HG03439 (cell line): ENCODE results near the gene PTTG1IP.
"Not testable (repeated sequence)": the region's sequence is repeated elsewhere in the genome, so short reads cannot be mapped to it uniquely, and the experiment has no call there.

Experiments
- ATAC-seq: cut with Tn5 transposase; IDR thresholded peaks from one replicate; pipeline ENCODE4 v1.9.1; 2021; ENCODE audit warnings: mild to moderate bottlenecking, moderate library complexity; ENCODE audit not compliant: unreplicated experiment

Gene PTTG1IP, protein sequence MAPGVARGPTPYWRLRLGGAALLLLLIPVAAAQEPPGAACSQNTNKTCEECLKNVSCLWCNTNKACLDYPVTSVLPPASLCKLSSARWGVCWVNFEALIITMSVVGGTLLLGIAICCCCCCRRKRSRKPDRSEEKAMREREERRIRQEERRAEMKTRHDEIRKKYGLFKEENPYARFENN

DNA sequence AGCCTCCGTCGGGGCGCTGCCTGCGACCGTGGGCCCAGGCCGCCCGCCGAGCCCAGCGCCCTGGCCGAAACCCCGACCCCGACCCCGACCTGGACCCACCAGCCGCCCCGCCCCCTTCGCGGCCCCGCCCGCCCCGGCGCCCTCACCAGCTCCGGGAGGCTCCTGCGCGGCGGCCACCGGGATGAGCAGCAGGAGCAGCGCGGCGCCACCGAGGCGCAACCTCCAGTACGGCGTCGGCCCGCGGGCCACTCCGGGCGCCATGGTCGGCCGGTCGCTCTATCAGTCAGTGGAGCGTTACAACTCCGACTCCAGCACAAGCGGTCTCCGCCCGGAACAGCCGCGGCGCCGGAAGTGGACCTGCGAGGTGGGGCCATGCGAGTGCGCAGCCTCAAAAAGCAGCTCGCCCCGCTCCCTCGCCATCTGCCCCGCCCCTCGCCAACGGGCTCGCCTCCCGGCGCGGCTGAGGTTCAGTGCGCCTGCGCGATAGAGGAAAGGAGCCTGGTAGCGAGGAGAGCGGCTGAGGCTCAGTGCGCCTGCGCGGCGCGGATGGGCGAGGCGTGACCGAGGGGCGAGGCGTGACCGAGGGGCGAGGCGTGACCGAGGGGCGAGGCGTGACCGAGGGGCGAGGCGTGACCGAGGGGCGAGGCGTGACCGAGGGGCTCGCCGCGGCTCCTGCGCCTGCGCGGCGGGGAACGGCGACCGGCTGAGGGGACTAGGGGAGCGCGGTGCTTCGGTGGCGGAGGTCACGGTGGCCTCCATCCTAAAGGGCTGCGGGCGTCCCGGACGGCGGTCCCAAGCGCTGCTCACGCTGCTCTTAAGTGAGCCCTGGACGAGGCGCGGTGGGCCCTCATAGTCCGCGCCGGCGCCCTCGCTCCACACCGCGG lies at the start of gene PTTG1IP:
Gene PTTG1IP (minus strand): TSS at position 335 of the 884 bp plus-strand sequence. CDS start 74 bp downstream, at position 261.
- ATAC-seq = peak; percentile 85

- ATAC-seq = no peak
Measured at GRCh38 chr21:44921928-44922327, 48.4 kb upstream of the PTTG1IP start.

DNA sequence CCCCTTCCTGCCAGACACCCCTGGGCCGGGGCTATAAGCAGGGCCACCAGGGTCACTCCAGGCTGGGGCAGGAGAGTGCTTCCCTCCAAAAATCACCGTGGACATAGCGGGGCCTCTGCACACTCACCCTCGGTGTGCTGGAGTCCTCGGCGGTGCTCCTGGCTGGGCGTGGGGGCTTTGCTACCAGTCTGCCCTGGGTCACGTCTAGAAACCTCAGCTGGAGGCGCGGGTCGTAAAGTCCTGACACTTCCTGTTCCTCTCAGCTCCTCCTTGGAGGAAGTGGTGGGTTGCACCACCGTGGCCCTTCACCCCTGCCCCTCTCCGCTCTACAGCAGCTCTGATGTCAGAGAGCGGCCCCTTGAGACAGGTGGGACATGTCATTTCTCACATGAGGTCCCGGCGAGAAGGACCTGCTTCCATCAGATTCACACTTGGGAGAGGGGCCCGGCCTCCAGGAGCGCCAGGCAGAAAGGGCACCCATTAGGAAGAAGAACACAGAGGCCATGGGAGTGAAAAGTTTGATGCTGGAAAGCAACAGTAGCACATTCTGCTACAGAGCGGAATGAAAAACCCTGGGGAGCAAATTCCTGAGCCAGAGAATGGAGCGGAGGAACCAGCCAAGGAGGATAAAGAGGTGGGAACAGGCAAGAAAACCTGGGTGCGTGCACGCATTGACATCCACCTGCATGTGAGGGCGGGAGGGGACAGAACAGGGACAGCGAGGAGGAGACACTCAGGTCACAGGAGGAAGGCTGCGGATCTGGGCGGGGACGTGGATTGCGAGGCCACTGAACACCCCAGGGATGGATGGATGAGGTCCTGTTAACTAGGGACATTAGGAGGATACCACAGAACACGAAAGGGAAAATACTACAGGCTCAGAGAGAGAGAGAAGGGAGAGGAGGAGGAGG lies 47.5 kb upstream of the PTTG1IP start, which contains the start of gene ITGB2:
Gene ITGB2 (minus strand): TSS at position 206 of the 911 bp plus-strand sequence. CDS start 10,117 bp downstream, outside the sequence.
- ATAC-seq = no peak

GRCh38 chr21:44919913-44920693 lies 46.6 kb upstream of the PTTG1IP start:
- no peak for ATAC-seq

GRCh38 chr21:44919111-44919912 lies 45.8 kb upstream of the PTTG1IP start:
- no peak for ATAC-seq

DNA sequence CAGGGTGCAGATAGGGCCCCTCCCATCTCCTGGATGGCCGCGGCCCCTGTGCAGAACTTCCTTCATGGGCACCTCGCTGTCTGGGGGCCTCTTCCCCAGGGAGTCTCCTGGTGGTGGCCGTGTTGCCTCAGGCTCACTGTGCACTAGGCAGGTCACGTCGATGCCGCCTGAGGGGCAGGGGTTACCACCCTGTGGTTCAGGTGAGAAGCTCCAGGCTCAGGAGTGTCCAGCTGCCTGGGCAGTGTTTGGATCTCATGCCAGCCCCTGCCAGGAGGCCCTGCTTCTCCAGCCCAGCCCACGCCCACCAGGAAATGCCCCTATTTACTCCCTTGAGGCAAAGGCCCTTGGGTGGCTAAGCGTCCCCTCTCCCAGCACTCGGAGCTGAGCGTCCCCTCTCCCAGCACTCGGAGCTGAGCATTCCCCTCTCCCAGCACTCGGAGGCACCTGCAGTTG lies 45.1 kb upstream of the PTTG1IP start:
- ATAC-seq = no peak

DNA sequence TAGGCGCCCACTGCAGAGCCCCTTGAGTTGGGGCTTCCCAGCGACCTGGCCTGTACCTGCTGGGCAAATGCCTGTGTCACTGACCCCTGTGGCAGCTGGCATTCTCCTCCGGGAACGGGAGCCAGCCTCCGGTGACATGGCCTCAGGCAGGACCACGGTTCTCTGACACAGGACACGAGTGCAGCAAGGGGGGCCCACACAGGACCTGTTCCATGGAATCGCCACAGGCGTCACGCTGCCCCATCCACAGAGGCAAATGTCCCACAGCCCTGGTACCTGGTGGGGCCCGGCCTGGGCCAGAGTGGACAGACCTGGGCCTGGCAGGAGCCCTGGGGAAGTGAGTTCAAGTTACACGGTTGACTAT lies 44.6 kb upstream of the PTTG1IP start:
- no peak for ATAC-seq

DNA sequence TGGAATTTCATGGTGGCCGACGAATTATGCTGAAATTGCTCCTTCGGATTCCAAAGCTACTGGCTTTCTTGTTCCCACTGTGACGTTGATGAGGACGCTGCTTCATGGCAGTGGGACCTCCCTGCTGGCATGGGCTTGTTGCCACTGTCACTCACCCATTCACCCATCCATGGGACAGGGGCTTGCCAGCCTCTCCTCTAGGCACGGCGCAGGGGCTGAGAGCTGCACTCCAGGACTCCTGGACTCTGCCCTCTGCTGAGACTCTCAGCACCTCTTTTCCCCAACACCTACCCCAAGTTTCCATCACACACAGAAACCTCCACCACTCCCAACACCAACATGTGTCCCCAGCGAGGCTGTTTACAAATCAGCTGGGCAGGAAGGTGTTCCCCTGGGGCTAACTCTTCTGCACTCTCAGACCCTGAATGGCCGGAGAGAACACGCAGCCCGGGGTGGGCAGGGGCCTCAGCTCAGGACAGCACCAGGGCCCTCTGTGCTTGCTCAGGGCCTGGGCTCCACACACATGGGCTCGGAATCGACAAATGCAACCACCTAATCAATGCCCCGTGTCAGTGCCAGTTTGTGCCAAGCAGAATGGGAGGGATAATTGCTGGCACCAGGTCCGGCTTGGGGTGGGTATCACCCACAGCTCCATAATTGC lies 44.1 kb upstream of the PTTG1IP start:
- ATAC-seq = no peak

GRCh38 chr21:44916965-44917364 lies 43.5 kb upstream of the PTTG1IP start:
- ATAC-seq = no peak

DNA sequence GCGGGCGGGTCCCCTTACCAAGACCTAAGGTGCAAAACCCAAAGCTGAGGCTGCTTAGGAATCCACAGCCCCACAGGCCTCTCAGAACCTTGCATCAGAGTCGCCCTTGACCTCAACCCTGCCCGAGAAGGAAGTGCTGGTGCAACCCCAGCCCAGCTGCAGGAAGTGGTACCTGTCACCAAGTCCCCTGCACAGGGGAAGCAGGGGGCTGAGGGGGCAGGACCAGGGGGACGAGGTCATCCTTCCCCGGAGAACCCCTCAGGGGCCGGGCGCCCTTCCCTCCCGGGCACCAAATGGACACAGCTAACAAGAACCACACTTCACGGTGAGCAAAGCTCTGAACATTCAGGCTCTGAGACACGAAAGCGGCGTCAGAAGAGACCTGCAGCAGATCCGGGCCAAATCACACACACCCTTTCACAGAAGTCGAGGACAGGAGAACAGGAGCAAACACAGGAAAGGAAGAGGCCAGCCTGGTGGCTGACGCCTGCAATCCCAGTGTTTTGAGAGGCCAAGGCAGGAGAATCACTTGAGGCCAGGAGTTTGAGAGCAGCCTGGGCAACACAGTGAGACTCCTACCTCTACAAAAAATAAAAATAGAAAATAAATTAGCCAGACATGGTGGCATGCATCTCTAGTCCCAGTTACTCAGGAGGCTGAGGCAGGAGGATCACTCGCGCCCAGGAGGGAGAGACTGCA lies 40.8 kb upstream of the PTTG1IP start:
- no peak for ATAC-seq

DNA sequence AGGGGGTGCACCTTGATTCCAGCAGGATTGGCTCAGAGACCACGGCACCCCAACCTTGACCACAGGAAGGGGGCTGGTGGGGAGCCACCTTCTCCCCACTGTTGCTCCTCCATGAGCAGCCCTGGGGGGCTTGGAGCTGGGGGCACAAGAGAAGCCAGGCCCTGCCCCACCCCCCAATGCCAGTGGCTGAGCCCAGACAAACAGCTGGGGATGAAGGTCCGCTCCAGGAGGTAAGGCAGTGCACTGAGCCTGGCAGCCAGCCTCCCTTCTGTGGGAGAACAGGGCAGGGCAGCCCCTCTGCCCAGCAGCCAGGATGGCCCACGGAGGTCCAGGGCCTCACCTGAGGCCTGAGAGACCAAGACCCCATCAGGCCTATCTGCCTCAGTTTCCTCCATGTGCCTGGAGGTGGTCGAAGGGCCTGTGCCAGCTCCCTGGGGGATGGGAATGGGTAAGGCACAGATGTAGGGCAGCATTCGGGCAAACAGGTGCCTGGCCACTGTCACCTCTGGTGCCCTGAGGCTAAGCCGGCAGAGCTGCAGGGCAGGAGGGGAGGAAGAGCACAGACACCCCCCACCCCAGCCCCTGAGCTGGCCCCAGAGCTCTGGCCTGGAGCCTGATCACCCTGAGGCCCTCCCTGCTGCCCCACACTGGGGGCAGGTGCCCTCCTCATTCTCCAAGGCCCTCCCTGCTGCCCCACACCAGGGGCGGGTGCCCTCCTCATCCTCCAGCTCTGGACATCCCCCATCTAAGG lies 40.1 kb upstream of the PTTG1IP start:
- ATAC-seq = no peak

DNA sequence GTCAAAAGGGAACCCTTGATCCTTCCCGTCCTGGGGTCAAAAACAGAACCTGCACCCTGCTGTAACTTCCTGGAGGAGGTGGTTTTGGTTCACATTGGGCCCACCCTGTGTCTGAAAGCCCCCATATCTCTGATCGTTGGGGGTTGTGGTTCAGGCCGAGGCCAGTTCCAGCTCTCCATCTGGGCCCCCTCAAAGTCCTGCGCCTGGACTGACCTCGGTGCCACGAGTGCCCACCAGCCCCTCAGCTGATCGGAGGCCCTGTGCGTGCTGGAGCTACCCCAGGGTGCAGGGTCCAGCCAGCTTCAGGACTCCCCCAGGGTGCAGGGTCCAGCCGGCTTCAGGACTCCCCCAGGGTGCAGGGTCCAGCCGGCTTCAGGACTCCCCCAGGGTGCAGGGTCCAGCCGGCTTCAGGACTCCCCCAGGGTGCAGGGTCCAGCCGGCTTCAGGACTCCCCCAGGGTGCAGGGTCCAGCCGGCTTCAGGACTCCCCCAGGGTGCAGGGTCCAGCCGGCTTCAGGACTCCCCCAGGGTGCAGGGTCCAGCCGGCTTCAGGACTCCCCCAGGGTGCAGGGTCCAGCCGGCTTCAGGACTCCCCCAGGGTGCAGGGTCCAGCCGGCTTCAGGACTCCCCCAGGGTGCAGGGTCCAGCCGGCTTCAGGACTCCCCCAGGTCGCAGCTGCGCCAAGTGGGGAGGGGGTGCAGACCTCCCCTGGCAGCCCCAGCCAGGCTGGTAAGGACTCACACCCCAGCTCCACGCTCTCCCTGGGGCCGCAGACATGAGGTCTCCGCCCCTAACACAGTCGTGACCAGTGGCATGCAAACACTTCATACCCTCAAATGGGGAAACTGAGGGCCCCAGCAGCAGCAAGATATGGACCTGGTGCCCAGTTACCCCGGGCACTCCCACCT lies 39.3 kb upstream of the PTTG1IP start:
- not testable (repeated sequence) for ATAC-seq

GRCh38 chr21:44912158-44912473 lies 38.6 kb upstream of the PTTG1IP start:
- ATAC-seq = no peak

GRCh38 chr21:44911384-44912157 lies 38.1 kb upstream of the PTTG1IP start:
- ATAC-seq = no peak

- no peak for ATAC-seq
Measured at GRCh38 chr21:44911068-44911383, 37.5 kb upstream of the PTTG1IP start.
